GM18867 (cell line): ENCODE results near the gene HSD17B11.
"Not testable (repeated sequence)": the region's sequence is repeated elsewhere in the genome, so short reads cannot be mapped to it uniquely, and the experiment has no call there.

ENCODE experiments used
- ATAC-seq: cut with Tn5 transposase; IDR thresholded peaks from one replicate; pipeline ENCODE4 v1.9.1; 2021; ENCODE audit warnings: mild to moderate bottlenecking, moderate library complexity; ENCODE audit not compliant: unreplicated experiment

The HSD17B11 gene

DNA sequence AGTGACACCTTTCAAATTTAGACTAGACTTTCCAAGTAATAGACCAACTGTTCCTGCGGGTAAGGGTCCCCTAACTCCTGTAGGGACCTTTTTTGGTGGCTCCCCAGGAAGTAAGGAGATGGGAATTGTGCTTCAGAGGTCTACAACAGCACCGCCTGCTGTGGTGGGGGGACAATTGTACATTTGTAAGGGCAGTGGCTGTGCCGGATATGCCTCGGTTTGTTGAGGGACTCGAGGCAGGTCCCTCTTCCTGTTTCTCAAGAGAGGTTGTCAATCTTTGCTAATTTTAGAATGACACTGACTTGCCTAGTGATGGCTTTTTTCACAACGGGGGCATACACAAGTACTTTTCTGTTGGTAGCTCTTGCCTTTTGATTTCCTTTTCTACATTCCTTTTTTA, 15.5 kb upstream of the HSD17B11 start:
- peak; percentile 62 for ATAC-seq

DNA sequence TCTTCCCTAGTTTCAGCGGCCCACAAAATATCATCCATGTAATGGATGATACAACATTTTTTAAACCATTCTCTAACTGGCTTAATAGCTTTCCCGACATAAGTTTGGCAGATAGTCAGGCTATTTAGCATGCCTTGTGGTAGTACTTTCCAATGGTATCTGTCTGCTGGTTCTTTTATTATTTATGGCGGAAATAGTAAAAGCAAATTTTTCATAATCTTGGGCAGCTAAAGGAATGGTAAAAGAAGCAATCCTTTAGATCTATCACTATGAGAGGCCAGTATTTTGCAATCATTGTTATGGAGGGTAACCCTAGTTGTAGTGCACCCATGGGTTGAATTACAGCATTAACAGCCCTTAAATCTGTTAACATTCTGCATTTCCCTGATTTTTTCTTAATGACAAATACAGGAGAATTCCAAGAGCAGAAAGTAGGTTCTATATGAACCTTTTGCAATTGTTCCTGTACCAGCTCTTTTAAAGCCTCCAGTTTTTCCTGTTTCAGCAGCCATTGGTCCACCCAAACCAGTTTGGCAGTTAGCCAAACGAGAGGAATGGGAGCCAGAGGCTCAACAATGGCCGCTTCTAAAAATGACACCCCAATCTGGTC, 14.3 kb upstream of the HSD17B11 start:
- ATAC-seq: no peak

DNA sequence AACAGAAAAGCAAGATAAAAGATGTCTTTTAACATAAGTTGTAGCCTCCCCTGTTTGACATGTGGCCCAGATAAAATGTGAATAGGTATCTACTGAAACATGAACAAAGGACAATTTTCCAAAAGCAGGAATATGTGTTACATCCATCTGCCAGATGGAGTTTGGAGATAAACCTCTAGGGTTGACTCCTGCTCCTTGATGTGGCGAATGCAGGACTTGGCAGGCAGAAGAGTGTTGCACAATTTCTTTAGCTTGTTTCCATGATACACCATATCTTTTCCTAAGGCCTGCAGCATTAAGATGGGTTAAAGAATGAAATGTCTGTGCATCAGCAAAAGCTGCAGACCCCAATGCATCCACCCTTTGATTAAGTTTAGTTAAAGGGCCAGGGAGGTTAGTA, 12.7 kb upstream of the HSD17B11 start:
- not testable (repeated sequence) for ATAC-seq

DNA sequence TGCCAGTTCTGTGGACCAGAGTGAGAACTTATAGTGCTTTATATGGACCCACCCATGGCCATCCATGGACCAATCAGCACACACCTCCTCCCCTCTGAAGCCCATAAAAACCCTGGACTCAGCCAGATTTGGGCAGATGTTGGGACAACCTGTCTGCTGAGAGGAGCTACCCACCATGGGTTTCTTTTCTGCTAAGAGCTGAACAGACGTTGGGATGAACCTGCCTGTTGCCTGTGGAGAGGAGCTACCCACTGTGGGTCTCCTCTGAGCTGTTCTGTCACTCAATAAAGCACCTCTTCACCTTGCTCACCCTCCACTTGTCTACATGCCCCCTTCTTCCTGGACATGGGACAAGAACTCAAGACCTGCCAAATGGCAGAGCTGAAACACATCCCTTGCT, 9.0 kb upstream of the HSD17B11 start:
- ATAC-seq: no peak

DNA sequence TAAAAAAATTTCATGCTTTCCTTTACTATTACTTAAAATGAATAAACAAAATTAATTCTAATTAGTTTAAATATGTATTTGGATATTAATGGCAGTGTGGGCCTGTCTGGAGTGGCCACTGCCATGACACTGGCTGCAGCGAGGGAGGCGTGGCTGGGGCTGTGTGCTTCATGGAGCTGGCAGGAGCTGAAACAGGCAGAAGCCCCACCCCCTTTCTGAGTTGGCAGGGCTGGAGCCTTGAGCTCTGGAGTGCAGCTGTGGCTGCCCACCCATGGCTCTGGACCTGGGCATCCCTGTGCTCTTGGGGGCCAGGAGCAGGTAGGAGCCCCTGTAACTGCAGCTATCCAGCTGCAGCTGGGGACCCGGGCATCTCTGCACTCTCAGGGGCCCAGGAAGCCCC, 8.2 kb upstream of the HSD17B11 start:
- no peak for ATAC-seq

DNA sequence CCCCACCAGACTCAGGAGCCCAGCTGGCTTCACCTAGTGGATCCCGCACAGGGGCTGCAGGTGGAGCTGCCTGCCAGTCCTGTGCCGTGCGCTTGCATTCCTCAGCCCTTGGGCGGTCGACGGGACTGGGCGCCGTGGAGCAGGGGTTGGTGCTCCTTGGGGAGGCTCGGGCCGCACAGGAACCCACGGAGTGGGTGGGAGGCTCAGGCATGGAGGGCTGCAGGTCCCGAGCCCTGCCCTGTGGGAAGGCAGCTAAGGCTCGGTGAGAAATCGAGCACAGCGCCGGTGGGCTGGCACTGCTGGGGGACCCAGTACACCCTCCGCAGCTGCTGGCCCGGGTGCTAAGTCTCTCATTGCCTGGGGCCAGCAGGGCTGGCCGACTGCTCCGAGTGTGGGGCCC, 4.9 kb upstream of the HSD17B11 start:
- ATAC-seq: not testable (repeated sequence)

DNA sequence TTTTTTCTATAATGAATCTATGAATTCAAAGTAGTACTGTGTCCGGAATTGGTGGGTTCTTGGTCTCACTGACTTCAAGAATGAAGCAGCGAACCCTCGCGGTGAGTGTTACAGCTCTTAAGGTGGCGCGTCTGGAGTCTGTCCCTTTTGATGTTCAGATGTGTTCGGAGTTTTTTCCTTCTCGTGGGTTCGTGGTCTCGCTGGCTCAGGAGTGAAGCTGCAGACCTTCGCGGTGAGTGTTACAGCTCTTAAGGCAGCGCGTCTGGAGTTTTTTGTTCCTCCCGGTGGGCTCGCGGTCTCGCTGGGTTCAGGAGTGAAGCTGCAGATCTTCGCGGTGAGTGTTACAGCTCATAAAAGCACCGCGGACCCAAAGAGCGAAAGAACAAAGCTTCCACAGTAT, 4.1 kb upstream of the HSD17B11 start:
- ATAC-seq: not testable (repeated sequence)

DNA sequence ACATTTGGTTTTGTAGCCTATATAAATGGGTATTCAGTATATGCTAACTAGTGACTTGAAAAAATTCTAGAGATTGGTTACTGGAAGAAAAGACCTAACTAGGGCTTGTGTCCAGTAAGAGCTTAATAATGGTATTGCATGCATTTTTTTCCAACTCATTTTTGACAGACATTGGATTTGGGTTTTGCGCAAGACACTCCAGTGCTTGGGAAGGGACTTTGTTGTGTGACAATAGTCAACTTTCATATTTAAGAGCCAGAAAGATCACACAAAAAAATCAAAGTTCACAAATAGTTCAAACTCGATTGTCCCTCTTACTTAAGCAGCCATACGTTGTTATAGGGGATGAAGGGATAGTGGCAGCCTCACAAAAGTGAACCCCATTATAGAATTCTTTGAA, 1.2 kb upstream of the HSD17B11 start:
- ATAC-seq: no peak

DNA sequence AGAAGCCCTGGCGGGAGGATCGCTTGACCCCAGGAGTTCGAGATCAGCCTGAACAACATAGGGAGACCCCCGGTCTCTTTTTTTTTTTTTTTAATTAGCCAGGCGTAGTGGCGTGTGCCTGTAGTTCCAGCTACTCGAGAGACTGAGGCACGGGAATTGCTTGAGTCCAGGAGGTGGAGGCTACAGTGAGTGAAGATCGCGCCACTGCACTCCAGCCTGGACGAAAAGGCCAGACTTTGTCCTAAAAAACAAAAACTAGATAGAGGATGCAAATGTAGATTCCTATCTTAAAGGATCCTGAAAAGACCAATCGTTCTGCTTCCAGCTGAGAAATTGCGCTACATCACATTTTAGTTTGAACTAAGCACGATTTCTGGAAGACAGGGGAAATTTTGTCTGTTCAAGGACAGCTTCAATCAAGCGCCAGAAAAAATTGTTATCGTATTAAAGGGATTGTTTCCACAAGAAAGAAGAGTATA, 627 bp upstream of the HSD17B11 start:
- peak; percentile 5 for ATAC-seq

DNA sequence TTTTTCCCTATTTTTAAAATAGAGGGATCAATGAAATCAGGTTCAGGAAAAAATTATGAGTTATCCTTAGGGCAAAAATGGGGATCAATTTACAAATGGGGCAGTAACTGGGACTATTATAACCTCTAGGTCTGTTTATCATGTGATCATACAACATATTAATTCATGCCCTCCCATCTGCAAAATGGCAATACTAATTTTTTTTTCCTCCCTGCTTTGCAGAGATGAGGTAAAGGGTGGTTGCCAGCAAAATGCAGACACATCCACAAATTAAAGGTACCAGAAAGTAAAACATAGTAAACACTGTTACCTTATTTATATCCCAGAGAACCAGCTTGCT, 467 bp downstream of the HSD17B11 start:
- ATAC-seq: peak; percentile 4

DNA sequence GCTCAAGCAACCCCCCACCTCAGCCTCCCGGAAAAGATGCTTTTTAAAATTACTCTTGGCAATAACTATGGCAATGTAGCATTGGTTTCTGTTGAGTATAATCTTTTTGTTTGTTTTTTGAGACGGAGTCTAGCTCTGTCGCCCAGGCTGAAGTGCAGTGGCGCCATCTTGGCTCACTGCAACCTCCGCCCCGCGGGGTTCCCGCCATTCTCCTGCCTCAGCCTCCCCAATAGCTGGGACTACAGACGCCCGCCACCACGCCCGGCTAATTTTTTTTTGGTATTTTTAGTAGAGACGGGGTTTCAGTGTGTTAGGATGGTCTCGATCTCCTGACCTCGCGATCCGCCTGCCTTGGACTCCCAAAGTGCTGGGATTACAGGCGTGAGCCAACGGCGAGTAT, 933 bp downstream of the HSD17B11 start:
- not testable (repeated sequence) for ATAC-seq

DNA sequence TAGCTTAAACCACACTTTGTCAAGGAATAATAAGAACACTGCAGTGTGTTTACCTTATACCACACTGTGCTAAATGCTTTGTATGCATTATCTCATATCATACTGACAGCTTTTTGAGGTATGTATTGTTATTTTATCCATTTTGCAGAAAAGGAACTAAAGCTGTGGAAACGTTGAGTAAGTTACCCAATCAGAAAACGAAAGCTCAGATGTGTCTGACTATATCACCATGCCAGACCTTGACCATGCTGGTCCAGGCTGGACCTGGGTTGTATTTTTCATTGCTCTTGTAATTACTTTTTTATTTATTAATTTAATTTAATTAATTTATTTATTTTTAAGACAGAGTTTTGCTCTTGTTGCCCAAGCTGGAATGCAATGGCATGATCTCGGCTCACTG, 2.1 kb downstream of the HSD17B11 start:
- peak; percentile 21 for ATAC-seq

DNA sequence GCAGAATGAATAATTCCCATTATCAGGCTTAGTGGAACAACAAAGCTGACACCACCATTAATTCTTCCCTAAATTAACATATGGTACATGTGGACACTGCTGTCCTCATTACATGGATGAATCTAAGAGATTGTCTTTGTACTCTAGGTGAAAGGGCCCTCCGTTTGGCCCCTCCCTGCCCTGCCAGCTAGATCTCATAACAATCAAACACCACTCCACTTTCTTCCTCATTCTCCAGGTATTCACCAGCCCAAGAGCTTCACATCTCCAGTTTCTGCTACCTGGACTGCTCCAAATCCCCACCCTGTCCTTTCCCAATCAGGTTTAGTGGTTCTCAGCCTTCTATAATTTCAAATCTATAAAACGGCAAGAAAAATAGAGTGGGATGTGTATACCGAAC, 3.8 kb downstream of the HSD17B11 start:
- no peak for ATAC-seq

DNA sequence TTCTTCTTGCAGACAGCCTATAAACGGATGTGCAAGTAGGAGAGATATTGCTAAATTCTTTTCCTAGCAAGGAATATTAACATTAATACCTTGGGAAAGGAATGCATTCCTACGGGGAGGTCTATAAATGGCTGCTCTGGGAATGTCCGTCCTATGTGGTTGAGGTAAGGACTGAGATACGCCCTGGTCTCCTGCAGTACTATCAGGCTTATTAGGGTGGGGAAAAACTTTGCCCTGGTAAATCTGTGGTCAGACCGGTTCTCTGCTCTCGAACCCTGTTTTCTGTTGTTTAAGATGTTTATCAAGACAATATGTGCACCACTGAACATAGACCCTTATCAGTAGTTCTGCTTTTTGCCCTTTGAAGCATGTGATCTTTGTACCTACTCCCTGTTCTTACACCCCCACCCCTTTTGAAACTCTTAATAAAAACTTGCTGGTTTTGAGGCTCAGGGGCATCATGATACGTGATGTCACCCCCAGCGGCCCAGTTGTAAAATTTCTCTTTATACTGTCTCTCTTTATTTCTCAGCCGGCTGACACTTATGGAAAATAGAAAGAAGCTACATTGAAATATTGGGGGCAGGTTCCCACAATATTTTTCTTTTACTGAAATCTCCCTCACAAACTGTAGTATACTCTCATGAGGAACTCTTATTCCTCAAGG, 6.4 kb downstream of the HSD17B11 start:
- not testable (repeated sequence) for ATAC-seq

DNA sequence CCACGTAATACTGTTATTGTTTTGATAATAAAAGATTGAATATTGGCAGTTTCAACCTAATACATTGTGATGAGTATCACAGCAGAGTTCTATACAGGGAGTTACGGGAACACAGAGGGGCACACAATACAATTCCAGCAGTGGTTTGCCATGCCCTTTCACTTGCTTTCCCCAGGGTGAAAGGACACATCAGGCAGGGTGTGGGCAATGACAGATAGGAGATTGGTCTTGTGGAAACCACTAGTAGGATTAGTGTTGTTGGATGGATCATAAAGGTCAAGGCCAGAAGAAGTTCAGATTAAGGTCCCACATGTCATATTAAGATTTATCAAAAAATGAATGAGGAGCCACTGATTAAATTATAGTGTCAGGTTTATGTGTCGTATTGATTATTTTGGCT, 8.1 kb downstream of the HSD17B11 start:
- no peak for ATAC-seq

DNA sequence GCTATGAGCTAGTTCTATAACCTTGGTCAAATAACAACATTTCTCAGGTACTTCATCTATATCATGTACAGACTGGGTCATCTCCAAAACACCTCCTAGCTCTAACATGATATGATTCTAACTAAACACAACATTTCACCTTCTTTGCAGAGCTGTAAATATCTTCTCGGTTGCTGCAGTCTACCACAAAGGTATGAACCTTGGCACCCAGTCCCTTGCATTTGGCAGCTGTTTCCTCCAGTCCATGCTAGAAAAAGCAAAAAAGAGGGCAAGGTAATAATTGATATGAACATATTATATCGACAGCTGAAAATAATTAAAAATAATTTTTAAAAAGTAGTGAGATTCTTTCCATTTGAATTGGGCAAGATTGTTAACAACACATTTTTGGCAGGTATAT, 8.9 kb downstream of the HSD17B11 start:
- ATAC-seq: no peak

DNA sequence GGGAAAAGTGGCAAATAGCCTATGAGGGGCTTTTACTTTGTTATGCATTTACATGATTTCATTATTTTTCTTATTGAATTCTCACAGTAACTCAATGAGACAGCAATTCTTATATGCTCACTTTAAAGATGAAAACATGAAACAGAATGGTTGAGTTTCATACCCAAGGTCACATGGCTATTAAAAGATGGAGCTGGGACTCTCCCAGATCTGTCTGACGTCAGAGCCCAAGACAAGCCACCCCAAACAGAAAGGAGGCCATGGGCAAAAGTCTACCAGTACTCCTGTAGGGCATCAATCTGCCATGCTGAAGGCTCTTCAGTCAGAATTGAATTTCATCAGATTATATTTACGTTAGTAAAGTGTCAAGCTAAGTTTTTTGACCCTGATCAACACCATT, 13.2 kb downstream of the HSD17B11 start:
- no peak for ATAC-seq

DNA sequence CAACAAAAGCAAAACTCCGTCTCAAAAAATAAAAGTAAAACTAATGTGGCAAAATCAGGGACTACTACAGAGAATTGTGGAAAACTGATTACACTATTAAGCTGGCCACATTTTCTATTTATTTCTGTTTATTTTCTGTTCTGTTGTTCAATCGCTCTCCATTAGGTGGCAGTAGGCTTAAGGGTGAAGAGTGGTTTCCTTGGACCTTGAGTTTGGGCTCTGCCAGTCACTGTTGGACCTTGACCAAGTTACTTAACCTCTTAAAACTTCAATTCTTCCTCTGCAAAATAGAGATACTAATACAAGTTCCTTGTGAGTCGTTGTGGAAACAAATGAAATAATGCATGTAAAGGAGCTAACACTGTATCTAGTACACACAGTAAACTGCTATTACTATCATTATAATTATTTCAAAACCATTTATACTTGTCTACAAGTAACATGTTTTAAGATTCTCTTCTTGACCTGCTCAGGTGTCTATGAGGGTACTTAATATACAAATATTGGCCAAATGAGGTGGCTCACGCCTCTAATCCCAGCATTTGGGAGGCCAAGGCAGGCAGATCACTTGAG, 15.2 kb downstream of the HSD17B11 start:
- peak; percentile 83 for ATAC-seq

DNA sequence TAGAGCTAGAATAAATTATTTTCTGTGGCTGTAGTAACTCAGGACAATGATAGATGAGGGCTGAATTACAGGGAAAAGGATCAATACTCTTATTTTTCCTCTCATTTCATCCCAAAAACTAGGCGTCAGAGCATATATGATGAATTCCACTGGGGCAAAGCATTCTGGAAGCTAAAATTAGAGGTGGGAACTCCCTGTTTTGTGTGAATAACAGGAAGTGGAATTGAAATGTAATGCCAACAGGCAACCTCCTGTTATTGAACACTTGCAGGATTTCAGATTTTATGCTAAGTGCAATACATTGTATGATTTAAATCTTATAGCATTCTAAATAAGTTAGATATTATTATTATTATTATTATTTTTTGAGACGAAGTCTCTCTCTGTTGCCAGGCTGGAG, 20.9 kb downstream of the HSD17B11 start:
- no peak for ATAC-seq

DNA sequence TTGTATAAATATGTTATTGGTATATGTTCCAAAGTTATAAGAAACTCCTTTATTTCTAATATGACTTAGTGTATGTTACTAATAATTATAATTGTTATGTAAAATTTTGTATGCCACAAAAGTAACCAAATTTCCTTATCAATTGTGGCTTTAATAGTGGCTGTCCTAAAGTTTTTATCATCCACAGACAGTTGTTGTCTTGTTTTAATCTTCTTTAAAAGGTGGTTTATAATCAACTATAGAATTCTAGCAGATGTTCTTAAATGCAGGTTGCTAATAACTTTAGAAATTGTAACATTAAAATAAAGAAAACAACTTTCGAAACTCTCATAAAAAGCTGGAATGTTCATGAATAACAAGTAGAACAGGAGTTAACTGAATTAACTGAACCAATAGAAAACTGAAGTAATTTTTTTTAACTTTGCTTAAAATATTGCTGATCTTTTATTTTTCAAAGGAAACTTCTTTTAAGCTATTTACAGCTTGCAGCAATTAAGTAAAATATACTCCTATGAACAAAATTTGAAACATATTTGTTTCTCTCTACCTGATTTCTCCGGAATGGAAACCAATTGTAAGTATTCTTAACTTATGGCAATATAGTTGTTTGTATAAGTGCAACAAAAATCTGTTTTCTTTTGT, 24.3 kb downstream of the HSD17B11 start:
- ATAC-seq: no peak

DNA sequence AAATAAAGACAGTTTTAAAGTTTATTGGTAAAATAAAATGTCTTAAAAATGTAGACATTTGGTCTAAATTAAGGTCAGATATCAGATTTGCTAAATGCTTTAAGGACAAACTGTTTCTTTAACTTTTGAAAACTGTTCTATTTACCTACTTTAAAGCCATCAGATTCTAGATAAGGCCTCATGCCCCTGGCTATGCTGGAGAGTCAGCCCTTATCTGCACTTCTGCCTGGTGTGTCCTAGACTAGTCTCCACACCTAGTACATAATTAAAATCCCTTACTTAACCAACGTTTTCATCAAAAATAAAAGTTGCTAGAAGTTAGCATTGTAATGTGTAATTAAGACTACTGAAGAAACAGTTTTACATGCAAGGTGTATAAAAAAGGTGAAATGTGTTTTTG, 25.6 kb downstream of the HSD17B11 start:
- ATAC-seq: no peak

DNA sequence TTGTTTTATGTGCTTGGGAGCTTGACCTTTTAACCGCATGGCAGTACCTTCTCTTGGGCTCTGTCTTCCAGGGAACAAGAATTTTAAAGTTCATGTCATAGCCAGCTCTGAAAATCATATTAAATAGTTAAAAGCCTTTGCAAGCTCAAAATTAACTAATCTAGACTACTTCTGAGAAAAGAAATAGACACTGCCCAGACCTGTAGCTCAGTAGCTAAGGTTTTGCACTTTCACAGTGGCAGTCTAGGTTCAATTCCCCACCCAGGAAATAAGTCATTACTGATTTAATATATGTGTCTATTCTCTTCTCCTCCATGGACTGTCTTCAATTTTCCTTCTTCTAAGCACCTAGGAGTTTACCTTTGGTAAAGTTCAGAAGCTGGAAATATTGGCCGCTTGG, 27.4 kb downstream of the HSD17B11 start:
- no peak for ATAC-seq
